ENCODE data around the gene ADAMTSL3. TPM values are rescaled to one million over a fixed set of nuclear protein-coding genes. Genes with fewer than 3 reads are reported as not detected.

Gene ADAMTSL3
- total RNA-seq, 1 donor from 2014 or later: 2.4 TPM

DNA sequence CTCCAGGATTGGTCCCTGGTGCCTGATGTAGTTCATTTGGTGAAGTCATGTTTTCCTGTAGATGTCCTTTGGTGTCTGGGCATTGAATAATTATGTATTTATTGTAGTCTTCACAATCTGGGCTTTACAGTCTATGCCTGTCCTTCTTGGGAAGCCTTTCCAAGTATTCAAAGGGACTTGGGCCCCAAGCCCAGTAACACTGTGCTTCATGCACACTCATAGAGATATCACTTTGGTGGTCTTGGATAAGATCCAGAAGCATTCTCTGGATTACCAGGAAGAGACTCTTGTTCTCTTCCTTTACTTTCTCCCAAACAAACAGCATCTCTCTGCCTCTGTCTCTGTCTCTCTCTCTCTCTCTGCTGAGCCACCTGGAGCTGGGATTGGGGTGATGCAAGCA, 300.6 kb downstream of the ADAMTSL3 start:
- Histone ChIP-seq H3K9me3 (ENCODE audit: insufficient read depth, low read depth, low read length) (no peaks in the 10 kb centered on the region), H3K4me1 (ENCODE audit: insufficient read depth, low read length) (no peaks in the 10 kb centered on the region), H3K9ac (ENCODE audit: low read length) (no peak overlapping the region), H3K4me2 (ENCODE audit: low read length) (no peak overlapping the region), H4K20me1 (ENCODE audit: insufficient read depth, low read length) (no peaks in the 10 kb centered on the region), H3K79me2 (ENCODE audit: insufficient read depth, low read length) (no peaks in the 10 kb centered on the region), H3K36me3 (ENCODE audit: insufficient read depth, low read length) (no peaks in the 10 kb centered on the region), H2AFZ (ENCODE audit: low read depth, low read length) (no peak overlapping the region), H3K27me3 (ENCODE audit: insufficient read depth, low read length) (no peaks in the 10 kb centered on the region), H3K27ac (ENCODE audit: low read depth, low read length) (no peak overlapping the region), H3K4me3 (ENCODE audit: insufficient read depth, low read depth, low read length) (no peak overlapping the region)
- no peak for DNase-seq (ENCODE audit: low read depth)
- TF ChIP-seq, protein P1, sequence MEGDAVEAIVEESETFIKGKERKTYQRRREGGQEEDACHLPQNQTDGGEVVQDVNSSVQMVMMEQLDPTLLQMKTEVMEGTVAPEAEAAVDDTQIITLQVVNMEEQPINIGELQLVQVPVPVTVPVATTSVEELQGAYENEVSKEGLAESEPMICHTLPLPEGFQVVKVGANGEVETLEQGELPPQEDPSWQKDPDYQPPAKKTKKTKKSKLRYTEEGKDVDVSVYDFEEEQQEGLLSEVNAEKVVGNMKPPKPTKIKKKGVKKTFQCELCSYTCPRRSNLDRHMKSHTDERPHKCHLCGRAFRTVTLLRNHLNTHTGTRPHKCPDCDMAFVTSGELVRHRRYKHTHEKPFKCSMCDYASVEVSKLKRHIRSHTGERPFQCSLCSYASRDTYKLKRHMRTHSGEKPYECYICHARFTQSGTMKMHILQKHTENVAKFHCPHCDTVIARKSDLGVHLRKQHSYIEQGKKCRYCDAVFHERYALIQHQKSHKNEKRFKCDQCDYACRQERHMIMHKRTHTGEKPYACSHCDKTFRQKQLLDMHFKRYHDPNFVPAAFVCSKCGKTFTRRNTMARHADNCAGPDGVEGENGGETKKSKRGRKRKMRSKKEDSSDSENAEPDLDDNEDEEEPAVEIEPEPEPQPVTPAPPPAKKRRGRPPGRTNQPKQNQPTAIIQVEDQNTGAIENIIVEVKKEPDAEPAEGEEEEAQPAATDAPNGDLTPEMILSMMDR (IDR thresholded peaks at IDR 0.05; ENCODE audit: insufficient read depth, low read depth, low read length): no peak
- no peak for TF ChIP-seq EZH2 (IDR thresholded peaks at IDR 0.05; ENCODE audit: insufficient read depth, low read length)
- no peak overlapping the region for H3K27ac Mint-ChIP-seq (ENCODE audit: unreplicated experiment)
- peaks cover 2% of the 10 kb centered on the region for H3K4me1 Mint-ChIP-seq (ENCODE audit: low read depth, unreplicated experiment)
- no peaks in the 10 kb centered on the region for H3K27me3 Mint-ChIP-seq (ENCODE audit: low read depth, unreplicated experiment)
- no peak for FAIRE-seq
- peaks cover 2% of the 10 kb centered on the region for H3K9me3 Mint-ChIP-seq (ENCODE audit: unreplicated experiment)
- H3K36me3 Mint-ChIP-seq (ENCODE audit: low read depth, unreplicated experiment): no peaks in the 10 kb centered on the region
- H3K4me3 Mint-ChIP-seq (ENCODE audit: unreplicated experiment): no peak overlapping the region

DNA sequence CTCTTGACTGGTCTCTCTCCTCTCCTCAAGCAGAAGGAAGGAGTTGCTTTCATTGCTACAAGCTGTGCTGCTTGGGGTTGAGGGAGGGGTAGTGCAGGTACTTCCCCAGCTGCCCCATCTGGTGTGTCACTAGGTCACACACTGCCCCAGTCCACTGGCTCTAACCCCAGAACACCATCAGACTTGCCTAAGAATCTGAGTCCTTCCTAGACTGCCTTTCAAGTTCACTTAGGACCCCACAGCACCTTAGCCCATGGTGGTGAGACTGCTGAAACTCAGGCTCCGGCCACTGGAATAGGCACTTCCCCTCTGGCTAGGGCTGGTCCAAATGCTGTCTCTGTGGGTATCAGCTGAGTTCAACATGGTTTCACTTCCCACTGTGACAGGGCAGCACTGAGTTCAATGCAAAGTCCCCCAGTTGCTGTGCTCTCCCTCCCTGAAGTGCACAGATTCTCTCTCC, 301.9 kb downstream of the ADAMTSL3 start:
- Mint-ChIP-seq H3K36me3 (ENCODE audit: low read depth, unreplicated experiment) (no peaks in the 10 kb centered on the region), H3K4me3 (ENCODE audit: unreplicated experiment) (no peak overlapping the region), H3K27ac (ENCODE audit: unreplicated experiment) (no peak overlapping the region), H3K9me3 (ENCODE audit: unreplicated experiment) (peaks cover 2% of the 10 kb centered on the region), H3K27me3 (ENCODE audit: low read depth, unreplicated experiment) (no peaks in the 10 kb centered on the region), H3K4me1 (ENCODE audit: low read depth, unreplicated experiment) (peaks cover 4% of the 10 kb centered on the region)
- H3K9ac ChIP-seq (ENCODE audit: low read length): no peak overlapping the region
- H3K79me2 ChIP-seq (ENCODE audit: insufficient read depth, low read length): no peaks in the 10 kb centered on the region
- no peak overlapping the region for H3K4me3 ChIP-seq (ENCODE audit: insufficient read depth, low read depth, low read length)
- no peak overlapping the region for H3K4me2 ChIP-seq (ENCODE audit: low read length)
- H3K27ac ChIP-seq (ENCODE audit: low read depth, low read length): no peak overlapping the region
- no peaks in the 10 kb centered on the region for H3K4me1 ChIP-seq (ENCODE audit: insufficient read depth, low read length)
- no peaks in the 10 kb centered on the region for H4K20me1 ChIP-seq (ENCODE audit: insufficient read depth, low read length)
- no peak for FAIRE-seq
- no peaks in the 10 kb centered on the region for H3K36me3 ChIP-seq (ENCODE audit: insufficient read depth, low read length)
- DNase-seq (ENCODE audit: low read depth): no peak
- TF ChIP-seq EZH2 (IDR thresholded peaks at IDR 0.05; ENCODE audit: insufficient read depth, low read length): no peak
- TF ChIP-seq, protein P1 (IDR thresholded peaks at IDR 0.05; ENCODE audit: insufficient read depth, low read depth, low read length): no peak
- H2AFZ ChIP-seq (ENCODE audit: low read depth, low read length): no peak overlapping the region
- H3K27me3 ChIP-seq (ENCODE audit: insufficient read depth, low read length): no peaks in the 10 kb centered on the region
- H3K9me3 ChIP-seq (ENCODE audit: insufficient read depth, low read depth, low read length): no peaks in the 10 kb centered on the region

DNA sequence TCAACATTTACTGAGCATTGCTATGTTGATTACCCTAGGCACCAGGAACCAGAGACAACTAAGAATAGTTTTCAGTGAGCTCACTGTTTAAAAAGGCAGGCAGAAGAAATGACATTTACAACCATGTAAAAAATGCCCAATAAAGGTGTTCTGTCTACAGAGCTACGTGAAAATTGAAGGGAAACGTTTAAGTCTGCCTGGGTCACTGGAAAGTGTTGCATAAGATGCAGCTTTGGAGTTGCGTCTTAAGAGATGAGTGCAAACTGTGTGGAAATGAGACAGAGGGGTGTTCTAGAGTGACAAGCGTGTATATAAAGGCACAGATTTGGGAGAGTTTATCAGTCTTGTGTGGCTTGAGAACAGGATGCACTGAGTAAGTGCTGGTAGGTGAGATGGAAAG, 303.0 kb downstream of the ADAMTSL3 start:
- Mint-ChIP-seq H3K9me3 (ENCODE audit: unreplicated experiment) (peaks cover 2% of the 10 kb centered on the region), H3K4me1 (ENCODE audit: low read depth, unreplicated experiment) (peaks cover 4% of the 10 kb centered on the region), H3K36me3 (ENCODE audit: low read depth, unreplicated experiment) (no peaks in the 10 kb centered on the region), H3K4me3 (ENCODE audit: unreplicated experiment) (no peak overlapping the region), H3K27ac (ENCODE audit: unreplicated experiment) (no peak overlapping the region), H3K27me3 (ENCODE audit: low read depth, unreplicated experiment) (no peaks in the 10 kb centered on the region)
- H3K27me3 ChIP-seq (ENCODE audit: insufficient read depth, low read length): no peaks in the 10 kb centered on the region
- H3K36me3 ChIP-seq (ENCODE audit: insufficient read depth, low read length): no peaks in the 10 kb centered on the region
- H3K4me1 ChIP-seq (ENCODE audit: insufficient read depth, low read length): no peaks in the 10 kb centered on the region
- H3K27ac ChIP-seq (ENCODE audit: low read depth, low read length): no peak overlapping the region
- no peak overlapping the region for H3K9ac ChIP-seq (ENCODE audit: low read length)
- TF ChIP-seq EZH2 (IDR thresholded peaks at IDR 0.05; ENCODE audit: insufficient read depth, low read length): no peak
- TF ChIP-seq, protein P1 (IDR thresholded peaks at IDR 0.05; ENCODE audit: insufficient read depth, low read depth, low read length): no peak
- no peak overlapping the region for H3K4me3 ChIP-seq (ENCODE audit: insufficient read depth, low read depth, low read length)
- FAIRE-seq (no peak), DNase-seq (ENCODE audit: low read depth) (no peak)
- H3K79me2 ChIP-seq (ENCODE audit: insufficient read depth, low read length): no peaks in the 10 kb centered on the region
- H4K20me1 ChIP-seq (ENCODE audit: insufficient read depth, low read length): no peaks in the 10 kb centered on the region
- H3K9me3 ChIP-seq (ENCODE audit: insufficient read depth, low read depth, low read length): no peaks in the 10 kb centered on the region
- no peak overlapping the region for H3K4me2 ChIP-seq (ENCODE audit: low read length)
- no peak overlapping the region for H2AFZ ChIP-seq (ENCODE audit: low read depth, low read length)

All from astrocyte (in vitro differentiated cells and primary cell).